ENCODE measurements around the gene KLHL17.
"Not testable (repeated sequence)": the region's sequence is repeated elsewhere in the genome, so short reads cannot be mapped to it uniquely, and the experiment has no call there.

The KLHL17 gene

GRCh38 chr1:982765-983436 is 22.5 kb downstream of the KLHL17 start:
- DNase-seq: no peak

- DNase-seq: peak; percentile 66 to 73
These were observed 23.6 kb downstream of the KLHL17 start for GRCh38 chr1:983798-984475.

- no peak for DNase-seq
These were observed 24.1 kb downstream of the KLHL17 start for GRCh38 chr1:984476-984814.

DNA sequence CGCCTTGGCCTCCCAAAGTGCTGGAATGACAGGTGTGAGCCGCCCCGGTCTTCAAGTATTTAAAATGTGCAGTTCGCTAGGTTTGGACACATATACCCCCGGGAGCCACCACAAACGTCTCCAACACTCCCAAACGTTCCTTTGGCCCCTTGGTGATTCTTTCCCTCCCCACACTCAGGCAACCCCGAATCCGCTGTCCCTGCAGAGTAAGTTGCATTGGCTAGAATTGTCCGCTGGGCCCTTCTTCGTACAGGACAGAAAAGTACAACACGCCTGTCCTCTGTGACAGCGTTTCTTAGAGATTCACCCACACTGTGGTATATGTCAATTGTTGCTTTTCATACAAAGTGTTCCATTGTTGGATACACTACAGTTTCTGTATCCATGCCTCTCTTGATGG is 24.7 kb downstream of the KLHL17 start:
- DNase-seq: no peak

DNA sequence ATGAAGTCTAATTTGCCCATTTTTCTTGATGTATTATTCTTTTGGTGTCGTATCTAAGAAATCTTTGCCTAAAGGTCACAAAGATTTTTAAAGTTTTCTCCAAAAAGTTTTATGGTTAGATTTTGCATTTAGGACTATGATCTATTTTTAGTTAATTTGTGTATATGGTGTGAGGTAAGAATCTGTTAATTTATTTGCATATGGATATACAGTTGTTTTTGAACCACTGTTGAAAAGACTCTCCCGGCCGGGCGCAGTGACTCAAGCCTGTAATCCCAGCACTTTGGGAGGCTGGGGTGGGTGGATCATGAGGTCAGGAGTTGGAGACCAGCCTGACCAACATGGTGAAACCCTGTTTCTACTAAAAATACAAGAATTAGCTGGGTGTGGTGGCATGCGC is 27.7 kb downstream of the KLHL17 start:
- not testable (repeated sequence) for DNase-seq

DNA sequence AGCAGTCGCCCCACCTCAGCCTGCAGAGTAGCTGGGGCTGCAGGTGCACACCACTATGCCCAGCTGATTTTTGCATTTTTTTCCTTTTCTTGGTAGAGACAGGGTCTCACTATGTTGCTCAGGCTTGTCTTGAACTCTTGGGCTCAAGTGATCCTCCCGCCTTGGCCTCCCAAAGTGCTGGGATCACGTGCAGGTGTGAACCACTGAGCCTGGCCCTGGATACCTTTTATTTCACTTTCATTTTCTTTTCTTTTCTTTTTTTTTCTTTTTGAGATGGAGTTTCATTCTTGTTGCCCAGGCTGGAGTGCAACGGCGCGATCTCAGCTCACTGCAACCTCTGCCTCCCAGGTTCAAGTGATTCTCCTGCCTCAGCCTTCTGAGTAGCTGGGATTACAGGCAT is 30.9 kb downstream of the KLHL17 start:
- DNase-seq: not testable (repeated sequence)

DNA sequence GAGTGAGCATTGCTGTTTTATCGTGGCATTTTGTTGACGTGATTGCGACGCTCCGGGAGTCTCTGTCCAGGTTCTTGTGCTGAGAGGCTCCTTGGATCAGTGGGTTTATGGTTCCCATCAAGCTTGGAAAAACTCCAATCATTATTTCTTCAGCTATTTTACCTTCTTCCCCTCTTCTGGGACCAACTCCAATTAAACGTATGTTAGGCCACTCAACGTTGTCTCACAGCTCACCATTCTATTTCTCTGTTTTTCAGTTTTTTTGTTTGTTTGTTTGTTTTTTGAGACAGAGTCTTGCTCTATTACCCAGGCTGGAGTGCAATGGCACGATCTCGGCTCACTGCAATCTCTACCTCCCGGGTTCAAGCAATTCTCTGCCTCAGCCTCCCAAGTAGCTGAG is 31.5 kb downstream of the KLHL17 start:
- no peak for DNase-seq

- DNase-seq: no peak
These were observed 32.0 kb downstream of the KLHL17 start for GRCh38 chr1:992362-992761.

DNA sequence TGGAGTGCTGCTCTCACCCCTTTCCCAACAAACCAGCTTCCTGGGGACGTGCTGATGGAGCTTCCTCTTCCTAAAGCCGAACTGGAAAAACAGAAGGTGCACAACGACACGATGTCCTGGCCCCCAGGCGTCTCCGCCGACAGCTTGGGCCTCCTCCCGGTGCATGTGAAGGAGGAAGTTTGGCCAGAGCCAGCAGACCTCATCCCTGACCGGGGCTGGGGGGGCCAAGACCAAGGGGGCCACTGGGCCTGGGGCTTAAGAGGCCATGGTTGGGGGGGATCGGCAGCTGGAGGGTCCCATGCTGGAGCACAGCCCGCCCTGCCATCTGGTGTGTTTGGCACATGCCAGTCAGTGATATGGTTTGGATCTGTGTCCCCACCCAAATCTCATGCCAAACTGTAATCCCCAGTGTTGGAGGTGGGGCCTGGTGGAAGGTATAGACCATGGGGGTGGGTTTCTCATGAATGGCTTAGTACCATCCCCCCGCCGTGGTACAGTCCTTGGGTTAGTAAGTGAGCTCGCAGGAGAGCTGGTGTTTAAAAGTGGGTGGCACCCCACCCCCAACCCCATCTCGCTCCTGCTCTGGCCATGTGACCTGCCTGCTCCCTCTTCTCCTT is 33.1 kb downstream of the KLHL17 start:
- no peak for DNase-seq

- not testable (repeated sequence) for DNase-seq
These were observed 34.2 kb downstream of the KLHL17 start for GRCh38 chr1:994546-994945.

GRCh38 chr1:995665-996633 is 35.6 kb downstream of the KLHL17 start:
- DNase-seq: no peak

DNA sequence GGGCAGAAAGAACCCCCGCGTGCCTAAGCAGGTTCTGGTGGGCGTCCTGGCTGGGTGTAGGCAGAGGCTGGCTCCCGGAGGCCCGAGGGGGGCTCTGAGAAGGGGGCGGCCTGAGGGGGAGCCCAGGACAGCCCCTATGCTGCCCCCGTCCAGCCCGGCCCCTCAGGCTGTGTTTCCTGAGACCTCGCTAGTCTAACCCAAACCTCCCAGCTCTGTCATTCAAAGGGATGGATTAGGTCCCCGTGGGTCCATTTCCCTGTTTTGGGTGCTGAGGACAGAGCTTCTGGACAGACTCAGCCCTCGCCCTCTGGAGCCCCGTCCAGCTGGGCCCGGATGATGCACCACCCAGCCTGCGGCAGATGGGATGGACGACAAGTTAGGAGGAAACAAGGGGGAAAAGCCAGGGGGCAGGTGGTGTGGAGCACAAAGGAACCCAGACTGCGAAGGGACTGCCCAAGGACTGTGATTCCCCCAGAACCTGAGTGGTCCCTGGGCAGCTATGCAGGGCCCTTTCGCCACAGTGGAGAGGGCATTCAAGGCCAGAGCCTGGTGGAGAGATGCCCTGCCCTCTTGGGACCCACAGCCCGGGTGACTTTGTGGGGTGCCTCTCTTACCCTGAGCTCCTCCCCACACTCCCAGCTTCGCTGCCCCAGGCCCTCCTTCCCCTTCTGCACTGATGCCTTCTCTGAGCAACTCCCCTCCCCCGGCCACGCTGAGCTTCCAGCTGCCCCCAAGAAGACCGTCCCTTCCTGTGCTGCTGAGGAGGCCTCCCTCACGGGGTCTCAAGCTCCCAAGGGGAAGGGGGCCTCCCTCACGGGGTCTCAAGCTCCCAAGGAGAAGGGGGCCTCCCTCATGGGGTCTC is 36.7 kb downstream of the KLHL17 start:
- no peak for DNase-seq

GRCh38 chr1:997713-997992 is 37.3 kb downstream of the KLHL17 start:
- no peak for DNase-seq

DNA sequence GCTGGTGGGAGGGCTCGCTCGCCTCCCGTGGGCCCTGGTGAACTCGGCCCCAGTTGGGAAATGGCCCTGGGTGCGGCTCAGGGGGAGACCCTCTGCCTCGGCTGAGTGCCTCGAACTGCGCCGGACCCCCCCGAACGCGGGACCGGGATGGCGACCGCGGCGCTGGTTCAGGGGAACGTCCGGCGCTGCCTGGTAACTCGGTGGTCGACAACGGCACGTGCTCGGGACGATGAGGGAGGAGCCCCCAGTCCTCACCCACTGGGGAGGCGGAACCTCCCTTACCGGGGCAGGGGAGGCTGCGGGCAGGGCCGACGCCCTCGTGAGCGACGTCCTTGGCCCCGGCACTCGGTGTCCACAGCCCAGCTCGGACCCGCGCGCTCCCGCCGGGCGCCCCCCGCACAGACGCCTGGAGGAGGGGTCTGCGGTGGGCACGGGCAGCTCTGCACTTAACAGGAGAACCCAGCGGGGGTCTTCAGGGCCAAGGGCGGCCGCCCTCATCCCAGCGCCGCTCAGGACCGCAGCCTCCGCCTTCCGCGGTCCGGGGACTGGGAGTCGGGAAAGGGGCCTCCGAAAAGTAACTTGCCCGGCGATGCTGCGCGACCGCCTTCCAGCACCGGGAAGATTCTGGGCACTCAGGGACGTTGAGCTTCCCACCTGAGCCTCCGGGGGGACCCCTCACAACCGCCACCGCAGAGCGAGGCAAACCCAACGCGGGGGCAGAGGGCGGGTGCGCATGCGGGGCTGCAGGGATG is 37.8 kb downstream of the KLHL17 start:
- no peak for DNase-seq

- DNase-seq: no peak
These were observed 38.3 kb downstream of the KLHL17 start for GRCh38 chr1:998745-998994.

DNA sequence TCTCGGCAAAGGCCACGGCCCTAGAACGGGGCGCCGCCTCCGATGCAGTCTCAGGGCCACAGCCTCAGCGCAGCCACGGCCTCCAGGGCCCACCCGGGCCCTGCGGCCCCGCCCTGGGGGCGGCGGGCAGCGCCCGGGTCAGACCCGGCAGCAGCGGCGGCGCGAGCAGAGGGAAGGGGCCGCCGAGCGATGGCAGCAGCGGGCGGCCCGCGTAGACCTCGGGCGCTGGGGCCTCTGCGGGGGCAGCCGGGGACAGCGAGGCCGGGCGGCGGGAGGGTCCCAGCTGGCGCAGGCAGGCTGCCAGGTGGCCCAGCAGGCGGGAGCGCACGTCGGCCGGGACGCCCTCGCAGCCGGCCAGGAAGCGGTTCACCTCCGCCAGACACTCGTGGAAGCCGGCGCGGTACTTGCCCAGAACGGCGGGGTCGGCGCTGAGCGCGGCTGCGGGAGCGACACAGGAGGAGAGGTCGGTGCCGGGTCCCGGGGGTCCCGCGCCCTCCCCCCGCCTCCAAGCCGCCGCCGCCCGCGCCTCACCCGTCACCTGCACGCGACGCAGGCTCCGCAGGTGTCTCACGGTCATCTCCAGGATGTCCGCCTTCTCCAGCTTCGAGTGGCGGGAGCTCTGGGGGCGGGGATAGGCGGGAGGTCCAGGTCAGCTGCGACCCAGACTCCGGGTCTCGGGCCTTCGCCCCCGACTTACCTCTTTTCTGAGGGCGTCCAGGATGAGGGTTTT is 38.8 kb downstream of the KLHL17 start:
- DNase-seq: peak in 1 of 2 experiments; percentile 24

GRCh38 chr1:999725-1000356 is 39.5 kb downstream of the KLHL17 start, which contains the start of gene HES4:
Gene HES4, minus strand, starts transcription at chr1:1000097. Its CDS starts 124 bp downstream, at chr1:999973.
- DNase-seq: peak; percentile 71 to 73

- peak; percentile 68 to 69 for DNase-seq
These were observed 40.1 kb downstream of the KLHL17 start for GRCh38 chr1:1000357-1001056.

DNA sequence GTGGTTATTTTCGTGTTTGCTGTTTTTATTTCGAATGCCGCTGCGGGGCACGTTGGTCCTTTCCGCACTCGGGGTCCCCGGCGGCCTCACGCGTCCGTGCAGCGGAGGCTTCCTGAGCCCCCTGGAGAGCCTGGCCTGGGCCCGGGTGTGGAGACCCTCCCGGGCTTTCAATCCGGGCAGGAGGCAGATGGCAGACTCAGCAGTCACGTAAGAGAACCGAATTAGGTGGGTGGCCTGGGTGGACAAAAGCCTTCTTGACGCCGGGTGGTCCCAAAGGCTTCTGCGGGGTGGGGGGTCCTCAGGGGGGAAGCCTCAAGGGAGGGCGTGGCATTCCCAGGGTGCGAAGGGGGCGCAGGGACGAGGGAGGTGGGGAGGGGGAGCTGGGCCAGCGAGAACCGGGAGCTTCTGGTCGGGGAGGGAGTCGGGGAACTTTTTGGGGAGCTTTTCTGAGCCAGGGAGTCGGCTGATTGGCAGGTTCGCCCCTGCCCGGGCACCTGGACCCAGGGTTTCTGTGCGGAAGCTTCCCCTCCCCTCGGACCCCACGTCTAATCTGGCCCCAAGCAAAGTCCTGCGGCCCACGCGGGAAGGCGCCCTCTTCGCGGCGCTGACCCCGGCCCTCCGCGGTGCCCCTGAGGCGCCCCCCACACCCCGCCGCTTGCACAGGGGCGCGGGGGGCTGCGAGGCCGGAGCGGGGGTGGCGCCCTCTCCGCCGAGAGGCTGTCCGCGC is 40.8 kb downstream of the KLHL17 start:
- no peak for DNase-seq

Data from activated CD4-positive, alpha-beta T cell treated with anti-CD3 and anti-CD28 coated beads, Interleukin-2, amount 50 U/mL, for 48 hours (primary cell).